H1 (cell line): ENCODE results near the gene HSD17B2. TPM values are rescaled to one million over a fixed set of nuclear protein-coding genes. Genes with fewer than 3 reads are reported as not detected.

Experiments used
- CTCF ChIA-PET: fragments of 300-600 bp; sonication (Branson Sonifier 250); formaldehyde crosslinking; loops from one replicate; lab custom pipeline; 2021; ENCODE audit not compliant: partially characterized antibody; lab: Charles Lee
- POLR2A ChIA-PET: fragments of 300-600 bp; sonication (Branson Sonifier 250); formaldehyde crosslinking; loops from one replicate; lab custom pipeline; 2021; ENCODE audit warnings: inconsistent platforms; ENCODE audit not compliant: partially characterized antibody; lab: Charles Lee
- DNase-seq, 2 experiments: peaks; one replicate each; pipeline versions ENCODE4 v3.0.0 to v3.0.0-alpha.2; 2010 to 2022; ENCODE audit warnings: low spot score in 2 of 2, low read depth in 1 of 2, mixed read lengths in 1 of 2
- FAIRE-seq: peaks from 2 replicates; lab custom pipeline; 2011; peaks lifted over from hg19 to GRCh38; lab: Jason Lieb, UNC
- H2AFZ ChIP-seq: 2 replicates; pipeline ENCODE4 v1.8.1; 2012; ENCODE audit warnings: low read length, inconsistent platforms
- H2AK5ac ChIP-seq: 2 replicates; pipeline ENCODE4 v1.6.1; 2013; ENCODE audit warnings: low read depth, low read length
- H2BK120ac ChIP-seq: replicated peaks from 2 replicates; pipeline ENCODE3; 2013; ENCODE audit warnings: low read depth, low read length, inconsistent platforms
- H2BK12ac ChIP-seq: 2 replicates; pipeline ENCODE4 v1.6.1; 2013; ENCODE audit warnings: low read depth, low read length
- H2BK15ac ChIP-seq: 2 replicates; pipeline ENCODE4 v1.6.1; 2013; ENCODE audit warnings: low read length
- H2BK20ac ChIP-seq: 2 replicates; pipeline ENCODE4 v1.6.1; 2013; ENCODE audit warnings: low read length
- H2BK5ac ChIP-seq: 2 replicates; pipeline ENCODE4 v1.6.1; 2013; ENCODE audit warnings: low read depth, low read length
- H3K14ac ChIP-seq: 2 replicates; pipeline ENCODE4 v1.6.1; 2013; ENCODE audit warnings: inconsistent platforms; ENCODE audit not compliant: insufficient read length
- H3K18ac ChIP-seq: 2 replicates; pipeline ENCODE4 v1.6.1; 2013; ENCODE audit warnings: low read length; ENCODE audit errors: extremely low read depth
- H3K23ac ChIP-seq: 2 replicates; pipeline ENCODE4 v1.6.1; 2013; ENCODE audit warnings: inconsistent platforms; ENCODE audit not compliant: insufficient read length
- H3K23me2 ChIP-seq: 2 replicates; pipeline ENCODE4 v1.6.1; 2013; ENCODE audit warnings: low read depth, low read length
- H3K27ac ChIP-seq: 2 replicates; pipeline ENCODE4 v1.6.1; 2011; ENCODE audit warnings: low read depth, low read length, inconsistent platforms
- H3K27me3 ChIP-seq, 4 experiments: replicated peaks in 1 of 4; 1 replicate in 1 of 4; 2 replicates in 3 of 4; pipeline versions ENCODE4 v1.6.1 to v1.8.1; 2011 to 2013; ENCODE audit warnings: low read length in 3 of 4, mild to moderate bottlenecking in 3 of 4, inconsistent platforms in 2 of 4, mixed read lengths in 2 of 4, moderate library complexity in 1 of 4; ENCODE audit not compliant: control insufficient read depth in 3 of 4, insufficient read depth in 3 of 4; ENCODE audit errors: extremely low read depth in 1 of 4
- H3K36me3 ChIP-seq, 4 experiments: 2 replicates each; pipeline versions ENCODE4 v1.6.1 to v1.8.1; 2011 to 2013; ENCODE audit warnings: mild to moderate bottlenecking in 4 of 4, low read length in 3 of 4, moderate library complexity in 2 of 4, control low read depth in 1 of 4, inconsistent platforms in 1 of 4; ENCODE audit not compliant: insufficient read depth in 4 of 4, control insufficient read depth in 2 of 4
- H3K4ac ChIP-seq: replicated peaks from 2 replicates; pipeline ENCODE3; 2013; ENCODE audit warnings: low read length, low read depth, mixed read lengths, inconsistent platforms; ENCODE audit not compliant: insufficient read length
- H3K4me1 ChIP-seq, 4 experiments: replicated peaks in 1 of 4; 1 replicate in 1 of 4; 2 replicates in 3 of 4; pipeline versions ENCODE4 v1.6.1 to v1.8.1; 2011 to 2013; ENCODE audit warnings: low read length in 3 of 4, inconsistent platforms in 2 of 4, mixed read lengths in 1 of 4; ENCODE audit not compliant: insufficient read depth in 4 of 4, control insufficient read depth in 3 of 4
- H3K4me2 ChIP-seq, 2 experiments: 2 replicates each; pipeline versions ENCODE4 v1.6.1 to v1.8.1; 2011 to 2013; ENCODE audit warnings: low read depth in 2 of 2, low read length in 2 of 2, control low read depth in 1 of 2, inconsistent platforms in 1 of 2, mild to moderate bottlenecking in 1 of 2; ENCODE audit not compliant: insufficient read depth in 1 of 2
- H3K4me3 ChIP-seq, 4 experiments: fragments of 200-600, 300-600 bp in 1 of 4; sonication (generic), shearing (Covaris generic), sonication (Bioruptor Twin) in 1 of 4; 2 replicates each; pipeline versions ENCODE4 v1.5.1 to v1.8.1; 2011 to 2016; ENCODE audit warnings: low read length in 4 of 4, low read depth in 3 of 4, control low read depth in 2 of 4, inconsistent platforms in 2 of 4, mild to moderate bottlenecking in 2 of 4, mixed read lengths in 1 of 4, moderate library complexity in 1 of 4; ENCODE audit not compliant: insufficient read depth in 2 of 4; ENCODE audit errors: extremely low read depth in 1 of 4
- H3K56ac ChIP-seq: replicated peaks from 2 replicates; pipeline ENCODE3; 2013; ENCODE audit warnings: low read depth, mild to moderate bottlenecking, mixed read lengths, low read length, inconsistent platforms; ENCODE audit not compliant: insufficient read length
- H3K79me1 ChIP-seq: 2 replicates; pipeline ENCODE4 v1.6.1; 2013; ENCODE audit warnings: low read depth, low read length, control low read depth
- H3K79me2 ChIP-seq, 2 experiments: 2 replicates each; pipeline versions ENCODE4 v1.6.1 to v1.8.1; 2012 to 2013; ENCODE audit warnings: low read length in 2 of 2, mild to moderate bottlenecking in 2 of 2, inconsistent platforms in 1 of 2; ENCODE audit not compliant: insufficient read depth in 2 of 2, control insufficient read depth in 1 of 2
- H3K9ac ChIP-seq, 4 experiments: replicated peaks in 1 of 4; 1 replicate in 1 of 4; 2 replicates in 3 of 4; pipeline versions ENCODE4 v1.6.1 to v1.8.1; 2011 to 2013; ENCODE audit warnings: low read depth in 3 of 4, low read length in 3 of 4, control low read depth in 2 of 4, mild to moderate bottlenecking in 2 of 4, moderate library complexity in 2 of 4, inconsistent platforms in 1 of 4; ENCODE audit errors: extremely low read depth in 1 of 4
- H3K9me3 ChIP-seq, 2 experiments: 2 replicates each; pipeline versions ENCODE4 v1.6.1 to v1.8.1; 2012 to 2013; ENCODE audit warnings: mild to moderate bottlenecking in 2 of 2, moderate library complexity in 2 of 2, control low read depth in 1 of 2, inconsistent platforms in 1 of 2, low read depth in 1 of 2, low read length in 1 of 2, mixed read lengths in 1 of 2; ENCODE audit not compliant: insufficient read depth in 2 of 2
- H4K20me1 ChIP-seq, 2 experiments: replicated peaks in 1 of 2; 2 replicates each; pipeline versions ENCODE3 to v1.8.1; 2011 to 2013; ENCODE audit warnings: inconsistent platforms in 2 of 2, low read length in 2 of 2, mild to moderate bottlenecking in 1 of 2; ENCODE audit not compliant: insufficient read depth in 2 of 2, control insufficient read depth in 1 of 2
- H4K5ac ChIP-seq: 2 replicates; pipeline ENCODE4 v1.6.1; 2013; ENCODE audit warnings: low read length, low read depth, mixed read lengths, inconsistent platforms; ENCODE audit not compliant: insufficient read length
- H4K8ac ChIP-seq: 2 replicates; pipeline ENCODE4 v1.8.0; 2013; ENCODE audit warnings: mild to moderate bottlenecking, moderate library complexity, low read length, inconsistent platforms; ENCODE audit not compliant: insufficient read depth; ENCODE audit errors: extremely low read depth
- H4K91ac ChIP-seq: replicated peaks from 2 replicates; pipeline ENCODE3; 2013; ENCODE audit warnings: low read length, mixed read lengths, inconsistent platforms; ENCODE audit not compliant: insufficient read length
- KDM4A ChIP-seq: IDR thresholded peaks from one replicate; pipeline ENCODE4 v1.7.1; 2012; ENCODE audit warnings: low read depth, mild to moderate bottlenecking, moderate library complexity, low read length, inconsistent platforms; ENCODE audit not compliant: severe bottlenecking
- NRF1 ChIP-seq: IDR thresholded peaks from 2 replicates; pipeline ENCODE4 v1.6.1; 2011; ENCODE audit warnings: mild to moderate bottlenecking, low read depth, low read length, improper control_type of control experiment
- WGBS, 2 experiments: shearing (Covaris generic) in 1 of 2; methylation state at CpG; one replicate each; pipeline versions ENCODE4 v1.1.6 to v1.1.7; 2013 to 2015; ENCODE audit warnings: low lambda C conversion rate in 2 of 2, mixed read lengths in 2 of 2, inconsistent platforms in 1 of 2, low coverage in 1 of 2, missing lambda C conversion rate in 1 of 2; ENCODE audit not compliant: insufficient replicate concordance in 2 of 2, insufficient coverage in 1 of 2, insufficient read length in 1 of 2; ENCODE audit errors: extremely low coverage in 1 of 2, missing lambda C conversion rate in 1 of 2; 5-methylcytosine and 5-hydroxymethylcytosine counted together
- polyA plus RNA-seq, 7 experiments: library from polyadenylated mRNA; depleted of rRNA in 3 of 7; stranded (reverse) in 5 of 7; unstranded in 2 of 7; fragments of >200 nt in 5 of 7; fragments of 200-250 nt in 2 of 7; gene quantifications; 1 replicate in 5 of 7; 2 replicates in 1 of 7; 4 replicates in 1 of 7; pipeline versions ENCODE4 v1.2.1 to v1.2.3, GENCODE V29; 2011 to 2013; ENCODE audit warnings: missing spikeins in 2 of 7, mixed read lengths in 2 of 7
- total RNA-seq: library from RNA; stranded (reverse); fragmentation: NEBNext Ultra II Directional; extraction: Animal tissue kit (Norgen Biotek cat#: 25700); gene quantifications from 2 replicates; pipeline ENCODE4 v1.2.1, GENCODE V29; 2021
- TF ChIP-seq, protein P1 (sequence below): IDR thresholded peaks from 2 replicates; pipeline ENCODE4 v1.6.1; 2011; ENCODE audit warnings: low read depth, mild to moderate bottlenecking, low read length; ENCODE audit not compliant: insufficient read depth
- TF ChIP-seq, protein P2 (sequence below): IDR thresholded peaks from 2 replicates; pipeline ENCODE4 v1.6.1; 2011; ENCODE audit warnings: low read length, improper control_type of control experiment

The HSD17B2 gene
- total and polyA plus RNA-seq, 2 of the 8 experiments (the other 6 are each of a cell fraction or from before 2014, with no cell fraction given), result not detected

DNA sequence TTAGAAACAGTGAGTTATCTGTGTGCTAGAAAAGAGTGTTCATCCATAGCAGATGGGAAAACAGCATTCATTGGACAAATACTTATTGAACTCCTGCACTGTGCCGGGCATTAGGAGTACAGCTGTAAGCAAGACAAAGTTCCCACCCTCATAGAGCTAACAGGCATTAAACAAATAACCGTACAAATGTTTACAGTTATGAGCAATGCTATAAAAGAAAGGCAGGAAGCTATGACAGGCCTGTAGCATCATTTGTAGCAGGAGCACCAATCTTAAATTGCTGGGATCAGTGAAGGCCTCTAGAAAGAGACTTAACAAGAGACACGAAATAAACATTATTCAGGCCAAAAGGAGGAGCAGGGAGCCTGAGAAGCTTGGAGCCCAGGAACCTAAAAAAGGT lies 39.4 kb upstream of the HSD17B2 start:
- H3K18ac ChIP-seq, result no peak overlapping the region
- no peak overlapping the region for H2BK120ac ChIP-seq
- no peaks in the 10 kb centered on the region for H3K23me2 ChIP-seq
- H3K4me2 ChIP-seq, result no peak overlapping the region
- H2BK15ac ChIP-seq, result no peak overlapping the region
- no peak overlapping the region for H3K56ac ChIP-seq
- POLR2A ChIA-PET, result no interaction called here
- H3K27ac ChIP-seq, result no peak overlapping the region
- H4K8ac ChIP-seq, result no peak overlapping the region
- H3K9ac ChIP-seq, result no peak overlapping the region
- no peak overlapping the region for H3K23ac ChIP-seq
- whole genome bisulfite sequencing, 2 experiments, result 91% methylated on average over 3 of the region's 3 CpGs; no CpG with 5 or more reads in 1 of the 2 experiments
- no peak overlapping the region for H2BK12ac ChIP-seq
- no peaks in the 10 kb centered on the region for H3K27me3 ChIP-seq
- H3K14ac ChIP-seq, result no peak overlapping the region
- TF ChIP-seq, protein P1, sequence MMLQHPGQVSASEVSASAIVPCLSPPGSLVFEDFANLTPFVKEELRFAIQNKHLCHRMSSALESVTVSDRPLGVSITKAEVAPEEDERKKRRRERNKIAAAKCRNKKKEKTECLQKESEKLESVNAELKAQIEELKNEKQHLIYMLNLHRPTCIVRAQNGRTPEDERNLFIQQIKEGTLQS, result no peak
- TF ChIP-seq KDM4A, result no peak
- TF ChIP-seq, protein P2, sequence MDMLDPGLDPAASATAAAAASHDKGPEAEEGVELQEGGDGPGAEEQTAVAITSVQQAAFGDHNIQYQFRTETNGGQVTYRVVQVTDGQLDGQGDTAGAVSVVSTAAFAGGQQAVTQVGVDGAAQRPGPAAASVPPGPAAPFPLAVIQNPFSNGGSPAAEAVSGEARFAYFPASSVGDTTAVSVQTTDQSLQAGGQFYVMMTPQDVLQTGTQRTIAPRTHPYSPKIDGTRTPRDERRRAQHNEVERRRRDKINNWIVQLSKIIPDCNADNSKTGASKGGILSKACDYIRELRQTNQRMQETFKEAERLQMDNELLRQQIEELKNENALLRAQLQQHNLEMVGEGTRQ, result no peak
- TF ChIP-seq NRF1, result no peak
- H2BK20ac ChIP-seq, result no peak overlapping the region
- H3K36me3 ChIP-seq, result no peaks in the 10 kb centered on the region
- no peaks in the 10 kb centered on the region for H3K9me3 ChIP-seq
- no peak overlapping the region for H3K4ac ChIP-seq
- CTCF ChIA-PET, result interaction anchor here (0.7 to 6.7 kb wide), 8 partner anchors 10 to 236 kb away, joined by 3 to 34 read pairs (median 6); no protein-coding TSS in a partner anchor
- H4K5ac ChIP-seq, result no peak overlapping the region
- H3K79me1 ChIP-seq, result no peaks in the 10 kb centered on the region
- FAIRE-seq, result no peak
- H2AK5ac ChIP-seq, result no peak overlapping the region
- no peak overlapping the region for H2AFZ ChIP-seq
- H3K4me3 ChIP-seq, result no peak overlapping the region
- no peaks in the 10 kb centered on the region for H4K20me1 ChIP-seq
- no peaks in the 10 kb centered on the region for H3K79me2 ChIP-seq
- H3K4me1 ChIP-seq, result peaks cover 0 to 7% (median 0%) of the 10 kb centered on the region in 4 experiments; a peak in 2 of 7 replicates
- DNase-seq, result no peak
- no peak overlapping the region for H4K91ac ChIP-seq
- H2BK5ac ChIP-seq, result no peak overlapping the region
